Measurements from ENCODE around the gene DEXI. TPM values are rescaled to one million over a fixed set of nuclear protein-coding genes. Genes with fewer than 3 reads are reported as not detected.

DEXI gene
- total and polyA plus RNA-seq, 7 donors, result 71.9 to 122 (median 95.1) TPM

GRCh38 chr16:10932959-10933710 is 9.1 kb downstream of the DEXI start:
- no peak for TF ChIP-seq CTCF (IDR thresholded peaks at IDR 0.05)
- Histone ChIP-seq H3K36me3 (ENCODE audit: insufficient read depth in 1 of 2, low read depth in 1 of 2) (peaks cover 0 to 25% of the 10 kb centered on the region in 2 donors), H3K4me3 (no peak overlapping the region), H3K9me3 (no peaks in the 10 kb centered on the region), H3K27me3 (ENCODE audit: insufficient read depth in 3 of 3, low read length in 2 of 3) (no peaks in the 10 kb centered on the region), H3K27ac (peak overlapping the region; percentile 58), H3K4me1 (peaks cover 79% of the 10 kb centered on the region)
- ATAC-seq, result no peak
- DNase-seq, result no peak
- WGBS, 3 donors, result 72 to 77% (median 76%) methylated on average over 11 of the region's 11 CpGs
- intact Hi-C loops (cut with DNase I), result no loop called here

- Histone ChIP-seq H3K4me3 (no peak overlapping the region), H3K27me3 (ENCODE audit: insufficient read depth in 3 of 3, low read length in 2 of 3) (no peaks in the 10 kb centered on the region), H3K27ac (peak overlapping the region; percentile 21), H3K9me3 (no peaks in the 10 kb centered on the region), H3K4me1 (peaks cover 69% of the 10 kb centered on the region), H3K36me3 (ENCODE audit: insufficient read depth in 1 of 2, low read depth in 1 of 2) (peaks cover 0 to 36% of the 10 kb centered on the region in 2 donors)
- TF ChIP-seq CTCF (IDR thresholded peaks at IDR 0.05), result no peak
- DNase-seq (no peak), ATAC-seq (no peak)
- intact Hi-C loops (cut with DNase I), result no loop called here
- 89 to 97% (median 90%) methylated on average over 11 of the region's 11 CpGs for WGBS, 3 donors
Measured at GRCh38 chr16:10931977-10932632, 10.2 kb downstream of the DEXI start.

- intact Hi-C loops (cut with DNase I), result no loop called here
- WGBS, 3 donors, result 64 to 76% (median 69%) methylated on average over 7 of the region's 7 CpGs
- H3K27ac ChIP-seq, result no peak overlapping the region
- no peak overlapping the region for H3K4me3 ChIP-seq
- H3K36me3 ChIP-seq (ENCODE audit: insufficient read depth in 1 of 2, low read depth in 1 of 2), result peaks cover 0 to 45% of the 10 kb centered on the region in 2 donors
- no peak for TF ChIP-seq CTCF (IDR thresholded peaks at IDR 0.05)
- no peak for DNase-seq
- H3K9me3 ChIP-seq, result no peaks in the 10 kb centered on the region
- H3K27me3 ChIP-seq (ENCODE audit: insufficient read depth in 3 of 3, low read length in 2 of 3), result no peaks in the 10 kb centered on the region
- peaks cover 59% of the 10 kb centered on the region for H3K4me1 ChIP-seq
- no peak for ATAC-seq
Measured at GRCh38 chr16:10931134-10931533, 11.1 kb downstream of the DEXI start.

GRCh38 chr16:10930755-10931093 is 11.5 kb downstream of the DEXI start:
- Histone ChIP-seq H3K4me1 (peaks cover 56% of the 10 kb centered on the region), H3K9me3 (no peaks in the 10 kb centered on the region), H3K27me3 (ENCODE audit: insufficient read depth in 3 of 3, low read length in 2 of 3) (no peaks in the 10 kb centered on the region), H3K36me3 (ENCODE audit: insufficient read depth in 1 of 2, low read depth in 1 of 2) (peaks cover 0 to 49% of the 10 kb centered on the region in 2 donors), H3K27ac (no peak overlapping the region), H3K4me3 (no peak overlapping the region)
- DNase-seq (no peak), ATAC-seq (no peak)
- TF ChIP-seq CTCF (IDR thresholded peaks at IDR 0.05), result no peak
- intact Hi-C loops (cut with DNase I), result no loop called here
- WGBS, 3 donors, result 74 to 85% (median 84%) methylated on average over 2 of the region's 2 CpGs

All from psoas muscle (tissue), 8 donors.